ENCODE results near the gene GXYLT1.

GRCh38 chr12:42053456-42053855, 91.2 kb downstream of the GXYLT1 start:
- TF ChIP-seq POLR2AphosphoS5 (IDR thresholded peaks at IDR 0.05) (no peak), CTCF (IDR thresholded peaks at IDR 0.05; ENCODE audit: poor library complexity, severe bottlenecking) (no peak), EZH2 (IDR thresholded peaks at IDR 0.05; ENCODE audit: borderline replicate concordance, insufficient read depth, low read length, poor library complexity, severe bottlenecking) (no peak), REST (IDR thresholded peaks at IDR 0.05; ENCODE audit: borderline replicate concordance) (no peak)
